ENCODE data around the gene HRH3. TPM values are rescaled to one million over a fixed set of nuclear protein-coding genes. Genes with fewer than 3 reads are reported as not detected.

The HRH3 gene
- total RNA-seq, 1 experiment from 2014 or later: not detected

DNA sequence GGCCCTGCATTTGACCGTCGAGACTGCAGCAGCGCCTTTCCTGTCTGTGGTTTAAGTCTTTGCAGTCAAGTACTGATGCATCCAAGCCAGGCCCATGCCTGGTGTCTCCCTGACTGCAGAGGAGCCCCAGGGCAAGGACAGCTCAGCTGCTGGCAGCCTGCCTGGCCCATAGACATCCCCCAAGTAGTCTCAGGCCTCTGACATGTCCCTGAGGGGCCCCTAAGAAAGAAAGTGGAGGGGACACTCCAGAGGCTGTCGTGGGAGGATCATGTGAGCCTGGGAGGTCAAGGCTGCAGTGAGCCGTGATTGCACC, 18.0 kb downstream of the HRH3 start:
- peaks cover 79% of the 10 kb centered on the region for H3K36me3 Mint-ChIP-seq (ENCODE audit: insufficient read depth, unreplicated experiment)

DNA sequence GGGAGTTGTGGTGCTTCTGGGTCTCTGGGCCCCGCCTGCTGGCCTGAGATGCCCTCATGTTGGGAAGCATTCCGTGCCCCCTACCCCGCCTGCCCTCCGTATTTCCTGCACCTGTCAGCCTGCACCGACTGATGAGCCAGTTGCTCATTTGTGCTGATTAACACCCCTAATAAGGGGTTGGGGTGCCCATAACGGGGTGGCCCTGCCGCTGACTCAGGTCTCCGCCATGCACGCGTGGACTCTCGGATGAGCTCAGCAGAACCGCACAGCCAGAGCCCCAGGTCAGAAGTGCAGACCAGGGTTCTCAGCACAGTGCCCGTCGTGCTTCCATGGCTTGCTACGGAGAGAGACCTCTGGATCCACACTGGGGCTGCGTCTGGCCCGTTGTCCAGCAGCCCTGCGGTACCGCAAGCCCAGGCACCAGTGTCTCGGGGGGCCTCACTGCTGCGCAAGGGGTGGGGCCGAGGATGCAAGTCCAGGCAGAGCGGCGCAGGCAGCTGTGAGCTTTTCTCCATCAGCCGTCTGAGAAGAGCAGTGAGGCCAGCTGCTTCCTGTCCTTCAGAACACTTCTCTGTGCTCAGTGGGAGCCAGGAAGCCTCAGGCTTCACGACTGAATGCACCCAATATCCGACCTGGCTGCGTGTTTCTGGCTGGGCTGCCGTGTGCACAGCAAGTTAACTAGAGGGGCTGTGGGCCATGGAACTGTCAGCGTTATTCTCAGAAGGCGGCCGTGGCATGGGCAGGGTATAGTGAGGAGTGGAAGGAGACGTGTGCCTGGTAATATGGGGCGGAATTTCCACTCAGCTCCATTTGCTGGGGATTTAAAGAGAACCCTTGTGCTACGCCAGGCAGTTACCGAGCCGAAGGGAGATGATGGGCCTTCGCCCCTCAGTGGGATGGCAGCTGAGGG, 18.6 kb downstream of the HRH3 start:
- Mint-ChIP-seq H3K4me1 (ENCODE audit: low read depth, unreplicated experiment) (no peaks in the 10 kb centered on the region), H3K9me3 (ENCODE audit: unreplicated experiment) (no peaks in the 10 kb centered on the region), H3K27me3 (ENCODE audit: insufficient read depth, unreplicated experiment) (no peaks in the 10 kb centered on the region), H3K4me3 (ENCODE audit: unreplicated experiment) (no peak overlapping the region), H3K27ac (ENCODE audit: unreplicated experiment) (no peak overlapping the region), H3K36me3 (ENCODE audit: insufficient read depth, unreplicated experiment) (peaks cover 83% of the 10 kb centered on the region)
- H3K27me3 ChIP-seq (replicated peaks; ENCODE audit: control insufficient read depth, insufficient read depth, low read length): no peaks in the 10 kb centered on the region
- ChIA-PET POLR2A (no interaction called here), CTCF (interaction anchor here (0.6 kb wide), 1 partner anchor 13 kb away, joined by 4 read pairs; no protein-coding TSS in a partner anchor)
- H3K9me3 ChIP-seq: no peaks in the 10 kb centered on the region
- BruUV-seq (replicated peaks): no TSS peak
- peaks cover 6% of the 10 kb centered on the region for H3K36me3 ChIP-seq (ENCODE audit: control insufficient read depth, insufficient read depth, low read length)
- DNase-seq: no peak
- intact Hi-C loops (cut with micrococcal nuclease; ENCODE audit: unreplicated experiment): no loop called here
- H3K4me1 ChIP-seq: no peaks in the 10 kb centered on the region
- TF ChIP-seq, protein P1, sequence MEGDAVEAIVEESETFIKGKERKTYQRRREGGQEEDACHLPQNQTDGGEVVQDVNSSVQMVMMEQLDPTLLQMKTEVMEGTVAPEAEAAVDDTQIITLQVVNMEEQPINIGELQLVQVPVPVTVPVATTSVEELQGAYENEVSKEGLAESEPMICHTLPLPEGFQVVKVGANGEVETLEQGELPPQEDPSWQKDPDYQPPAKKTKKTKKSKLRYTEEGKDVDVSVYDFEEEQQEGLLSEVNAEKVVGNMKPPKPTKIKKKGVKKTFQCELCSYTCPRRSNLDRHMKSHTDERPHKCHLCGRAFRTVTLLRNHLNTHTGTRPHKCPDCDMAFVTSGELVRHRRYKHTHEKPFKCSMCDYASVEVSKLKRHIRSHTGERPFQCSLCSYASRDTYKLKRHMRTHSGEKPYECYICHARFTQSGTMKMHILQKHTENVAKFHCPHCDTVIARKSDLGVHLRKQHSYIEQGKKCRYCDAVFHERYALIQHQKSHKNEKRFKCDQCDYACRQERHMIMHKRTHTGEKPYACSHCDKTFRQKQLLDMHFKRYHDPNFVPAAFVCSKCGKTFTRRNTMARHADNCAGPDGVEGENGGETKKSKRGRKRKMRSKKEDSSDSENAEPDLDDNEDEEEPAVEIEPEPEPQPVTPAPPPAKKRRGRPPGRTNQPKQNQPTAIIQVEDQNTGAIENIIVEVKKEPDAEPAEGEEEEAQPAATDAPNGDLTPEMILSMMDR (IDR thresholded peaks at IDR 0.05; ENCODE audit: insufficient read depth in 1 of 2, low read depth in 1 of 2, low read length in 1 of 2, severe bottlenecking in 1 of 2, unreplicated experiment in 1 of 2): no peak
- H3K4me3 ChIP-seq (ENCODE audit: low read depth, low read length): no peak overlapping the region

More for the DNA sequence above, 18.0 kb downstream of the HRH3 start:
- Mint-ChIP-seq H3K9me3 (ENCODE audit: unreplicated experiment) (no peaks in the 10 kb centered on the region), H3K4me3 (ENCODE audit: unreplicated experiment) (no peak overlapping the region), H3K4me1 (ENCODE audit: low read depth, unreplicated experiment) (no peaks in the 10 kb centered on the region), H3K27ac (ENCODE audit: unreplicated experiment) (no peak overlapping the region), H3K27me3 (ENCODE audit: insufficient read depth, unreplicated experiment) (no peaks in the 10 kb centered on the region)
- H3K27me3 ChIP-seq (replicated peaks; ENCODE audit: control insufficient read depth, insufficient read depth, low read length): no peaks in the 10 kb centered on the region
- H3K4me1 ChIP-seq: no peaks in the 10 kb centered on the region
- TF ChIP-seq, protein P1 (IDR thresholded peaks at IDR 0.05; ENCODE audit: insufficient read depth in 1 of 2, low read depth in 1 of 2, low read length in 1 of 2, severe bottlenecking in 1 of 2, unreplicated experiment in 1 of 2): no peak
- ChIA-PET CTCF (no interaction called here), POLR2A (no interaction called here)
- no peak for DNase-seq
- BruUV-seq (replicated peaks): no TSS peak
- H3K36me3 ChIP-seq (ENCODE audit: control insufficient read depth, insufficient read depth, low read length): peaks cover 6% of the 10 kb centered on the region
- intact Hi-C loops (cut with micrococcal nuclease; ENCODE audit: unreplicated experiment): no loop called here
- no peaks in the 10 kb centered on the region for H3K9me3 ChIP-seq
- no peak overlapping the region for H3K4me3 ChIP-seq (ENCODE audit: low read depth, low read length)

DNA sequence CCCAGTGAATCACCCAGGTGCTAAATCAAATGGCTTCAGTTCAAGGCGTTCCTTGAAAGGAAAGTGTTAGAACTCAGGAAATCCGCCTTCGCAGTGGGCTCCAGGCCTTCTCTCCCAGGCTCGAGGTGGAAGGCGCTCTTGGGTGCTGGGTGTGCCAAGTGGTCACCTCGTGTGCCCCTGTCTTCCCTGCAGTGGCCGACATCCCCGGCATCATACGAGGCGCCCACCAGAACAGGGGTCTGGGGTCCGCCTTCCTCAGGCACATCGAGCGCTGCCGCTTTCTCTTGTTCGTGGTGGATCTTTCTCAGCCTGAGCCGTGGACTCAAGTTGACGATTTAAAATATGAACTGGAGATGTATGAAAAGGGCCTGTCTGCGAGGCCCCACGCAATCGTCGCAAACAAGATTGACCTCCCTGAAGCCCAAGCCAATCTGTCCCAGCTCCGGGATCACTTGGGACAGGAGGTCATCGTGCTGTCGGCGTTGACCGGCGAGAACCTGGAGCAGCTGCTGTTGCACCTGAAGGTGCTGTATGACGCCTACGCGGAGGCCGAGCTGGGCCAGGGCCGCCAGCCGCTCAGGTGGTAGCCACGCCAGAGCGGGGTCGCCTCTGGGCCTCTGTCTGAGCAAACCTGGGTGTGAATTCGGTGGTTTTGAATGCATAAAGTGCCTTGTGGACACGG, 19.4 kb downstream of the HRH3 start:
- ChIA-PET CTCF (interaction anchor here (0.9 kb wide), 1 partner anchor 16 kb away, joined by 3 read pairs; no protein-coding TSS in a partner anchor), POLR2A (no interaction called here)
- Histone ChIP-seq H3K27me3 (replicated peaks; ENCODE audit: control insufficient read depth, insufficient read depth, low read length) (no peaks in the 10 kb centered on the region), H3K4me1 (no peaks in the 10 kb centered on the region), H3K4me3 (ENCODE audit: low read depth, low read length) (no peak overlapping the region), H3K36me3 (ENCODE audit: control insufficient read depth, insufficient read depth, low read length) (peaks cover 7% of the 10 kb centered on the region), H3K9me3 (no peaks in the 10 kb centered on the region)
- DNase-seq: no peak
- H3K36me3 Mint-ChIP-seq (ENCODE audit: insufficient read depth, unreplicated experiment): peaks cover 82% of the 10 kb centered on the region
- intact Hi-C loops (cut with micrococcal nuclease; ENCODE audit: unreplicated experiment): no loop called here
- H3K4me1 Mint-ChIP-seq (ENCODE audit: low read depth, unreplicated experiment): no peaks in the 10 kb centered on the region
- H3K9me3 Mint-ChIP-seq (ENCODE audit: unreplicated experiment): no peaks in the 10 kb centered on the region
- H3K27ac Mint-ChIP-seq (ENCODE audit: unreplicated experiment): no peak overlapping the region
- no peaks in the 10 kb centered on the region for H3K27me3 Mint-ChIP-seq (ENCODE audit: insufficient read depth, unreplicated experiment)
- no peak overlapping the region for H3K4me3 Mint-ChIP-seq (ENCODE audit: unreplicated experiment)
- no TSS peak for BruUV-seq (replicated peaks)
- TF ChIP-seq, protein P1 (IDR thresholded peaks at IDR 0.05; ENCODE audit: insufficient read depth in 1 of 2, low read depth in 1 of 2, low read length in 1 of 2, severe bottlenecking in 1 of 2, unreplicated experiment in 1 of 2): no peak

Data from Caco-2 (cell line).